Lower lobe of right lung (tissue), 2 donors: ENCODE measurements around the gene PDE6C. TPM values are rescaled to one million over a fixed set of nuclear protein-coding genes. Genes with fewer than 3 reads are reported as not detected.

Experiments
- ATAC-seq, 2 donors: fragments of 200-7000 bp; cut with Tn5 transposase; one replicate each; pipeline ENCODE4 v1.9.1; 2020 to 2022; ENCODE audit warnings: mild to moderate bottlenecking in 2 of 2, moderate library complexity in 2 of 2
- DNase-seq: peaks from one replicate; pipeline ENCODE4 v3.0.0-alpha.2; 2020
- H3K27ac ChIP-seq: fragments of 200-600 bp; one replicate; pipeline ENCODE4 v1.8.0; 2022
- H3K27me3 ChIP-seq: fragments of 200-600 bp; one replicate; pipeline ENCODE4 v1.8.0; 2022; ENCODE audit warnings: low read depth
- H3K36me3 ChIP-seq: fragments of 200-600 bp; one replicate; pipeline ENCODE4 v1.8.0; 2022; ENCODE audit warnings: mild to moderate bottlenecking
- H3K4me1 ChIP-seq: fragments of 200-600 bp; one replicate; pipeline ENCODE4 v1.8.0; 2022
- H3K4me3 ChIP-seq: fragments of 200-600 bp; one replicate; pipeline ENCODE4 v1.8.0; 2022; ENCODE audit warnings: mild to moderate bottlenecking
- H3K9me3 ChIP-seq: fragments of 200-600 bp; one replicate; pipeline ENCODE4 v1.8.0; 2022
- intact Hi-C: fragments of 100-400 bp; cut with DNase I; formaldehyde crosslinking; loops from one replicate; pipeline ENCODE4 v1.11.0; 2022
- total RNA-seq: library from RNA; stranded (reverse); fragmentation: NEBNext Ultra II Directional; extraction: Animal tissue kit (Norgen Biotek cat#: 25700); gene quantifications from one replicate; pipeline ENCODE4 v1.2.1, GENCODE V29; 2021
- TF ChIP-seq, protein P1 (sequence below): fragments of 200-600 bp; IDR thresholded peaks from one replicate; pipeline ENCODE4 v1.8.0; 2022; ENCODE audit warnings: antibody characterized with exemption, mild to moderate bottlenecking
- donor health status: DM: no; HTN: yes; CAD: no; lungs with severe emphysema.

PDE6C gene
- total RNA-seq, 1 donor from 2014 or later = not detected

DNA sequence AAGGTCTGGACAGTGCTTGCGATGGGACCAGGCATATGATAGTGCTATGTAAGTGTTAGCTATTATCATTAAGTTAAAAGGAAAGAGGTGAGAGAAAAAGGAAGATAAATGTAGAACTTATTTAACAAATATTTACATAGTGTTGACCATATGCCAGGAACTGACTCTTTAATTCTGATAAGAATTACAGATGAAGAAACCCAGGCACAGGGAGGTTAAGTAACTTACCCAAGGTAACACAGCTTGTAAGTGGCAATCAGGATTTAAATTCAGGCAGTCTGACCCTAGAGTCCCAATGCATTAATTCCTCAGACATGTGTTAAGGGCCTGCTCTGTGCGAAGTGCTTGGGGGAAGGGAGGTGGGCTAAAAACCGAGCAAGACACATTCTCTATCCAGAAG is 34.8 kb upstream of the PDE6C start:
- peaks cover 3% of the 10 kb centered on the region for H3K27me3 ChIP-seq
- TF ChIP-seq, protein P1, sequence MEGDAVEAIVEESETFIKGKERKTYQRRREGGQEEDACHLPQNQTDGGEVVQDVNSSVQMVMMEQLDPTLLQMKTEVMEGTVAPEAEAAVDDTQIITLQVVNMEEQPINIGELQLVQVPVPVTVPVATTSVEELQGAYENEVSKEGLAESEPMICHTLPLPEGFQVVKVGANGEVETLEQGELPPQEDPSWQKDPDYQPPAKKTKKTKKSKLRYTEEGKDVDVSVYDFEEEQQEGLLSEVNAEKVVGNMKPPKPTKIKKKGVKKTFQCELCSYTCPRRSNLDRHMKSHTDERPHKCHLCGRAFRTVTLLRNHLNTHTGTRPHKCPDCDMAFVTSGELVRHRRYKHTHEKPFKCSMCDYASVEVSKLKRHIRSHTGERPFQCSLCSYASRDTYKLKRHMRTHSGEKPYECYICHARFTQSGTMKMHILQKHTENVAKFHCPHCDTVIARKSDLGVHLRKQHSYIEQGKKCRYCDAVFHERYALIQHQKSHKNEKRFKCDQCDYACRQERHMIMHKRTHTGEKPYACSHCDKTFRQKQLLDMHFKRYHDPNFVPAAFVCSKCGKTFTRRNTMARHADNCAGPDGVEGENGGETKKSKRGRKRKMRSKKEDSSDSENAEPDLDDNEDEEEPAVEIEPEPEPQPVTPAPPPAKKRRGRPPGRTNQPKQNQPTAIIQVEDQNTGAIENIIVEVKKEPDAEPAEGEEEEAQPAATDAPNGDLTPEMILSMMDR = no peak
- no peak for ATAC-seq
- no peak overlapping the region for H3K27ac ChIP-seq
- no peak overlapping the region for H3K4me3 ChIP-seq
- DNase-seq = no peak
- H3K9me3 ChIP-seq = no peaks in the 10 kb centered on the region
- H3K4me1 ChIP-seq = peaks cover 11% of the 10 kb centered on the region
- intact Hi-C loops = no loop called here
- H3K36me3 ChIP-seq = no peaks in the 10 kb centered on the region

DNA sequence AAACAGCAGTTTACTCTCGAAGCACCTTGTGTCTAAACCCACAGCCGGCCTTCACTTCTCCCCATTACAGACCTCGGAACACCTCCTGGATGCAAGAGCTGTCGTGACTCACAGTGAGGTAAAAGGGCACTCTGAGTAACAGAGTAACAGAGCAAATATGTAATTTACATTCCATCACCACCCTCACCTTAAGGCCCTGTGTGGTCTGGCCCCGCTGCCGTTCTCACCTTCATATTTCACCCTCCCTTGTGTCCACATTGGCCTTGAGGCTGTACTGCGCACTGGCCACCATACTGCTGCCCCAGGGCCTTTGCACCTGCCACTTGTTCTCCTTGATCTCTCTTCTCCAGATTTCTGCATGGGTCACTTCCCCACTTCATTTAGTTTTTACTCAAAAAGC is 33.2 kb upstream of the PDE6C start:
- Histone ChIP-seq H3K4me3 (no peak overlapping the region), H3K27ac (no peak overlapping the region), H3K36me3 (no peaks in the 10 kb centered on the region), H3K27me3 (no peaks in the 10 kb centered on the region), H3K4me1 (no peaks in the 10 kb centered on the region), H3K9me3 (no peaks in the 10 kb centered on the region)
- ATAC-seq = no peak
- intact Hi-C loops = no loop called here
- TF ChIP-seq, protein P1 = no peak
- no peak for DNase-seq

DNA sequence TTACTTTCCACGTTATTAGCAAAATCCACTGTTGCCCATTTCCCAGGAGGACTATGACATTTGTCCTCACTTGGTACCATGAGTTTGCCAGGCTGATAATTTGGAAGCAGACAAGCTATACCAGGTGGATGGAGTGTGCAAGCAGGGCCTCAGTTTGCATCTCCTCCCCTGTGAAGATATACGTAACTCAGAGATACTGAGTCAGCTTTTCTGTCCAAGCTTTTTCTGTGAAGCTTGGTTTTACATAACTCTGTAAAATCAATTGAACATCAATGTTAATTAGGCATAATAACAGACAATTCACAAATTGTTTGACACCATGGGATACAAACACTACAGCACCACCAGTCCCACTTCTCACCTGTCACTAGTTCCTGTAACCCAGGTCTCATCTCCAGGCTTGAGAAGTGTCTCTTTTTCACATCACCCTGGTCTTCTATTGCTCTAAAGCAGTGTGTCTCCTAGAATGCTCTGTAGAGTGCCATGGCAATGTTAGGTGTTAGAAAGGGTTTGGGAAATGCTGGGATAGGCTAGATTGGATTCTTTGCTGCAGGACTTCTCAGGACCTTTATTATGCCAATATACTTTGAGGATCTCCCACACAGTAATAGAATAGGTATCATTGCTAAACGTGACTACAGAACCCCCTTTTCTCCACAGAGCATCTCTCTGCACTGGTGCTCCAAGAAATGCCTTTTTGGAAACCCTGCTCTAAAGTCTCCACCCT is 32.2 kb upstream of the PDE6C start:
- Histone ChIP-seq H3K27ac (no peak overlapping the region), H3K27me3 (no peaks in the 10 kb centered on the region), H3K36me3 (no peaks in the 10 kb centered on the region), H3K4me1 (no peaks in the 10 kb centered on the region), H3K9me3 (no peaks in the 10 kb centered on the region), H3K4me3 (no peak overlapping the region)
- intact Hi-C loops = no loop called here
- TF ChIP-seq, protein P1 = no peak
- ATAC-seq = no peak
- no peak for DNase-seq

DNA sequence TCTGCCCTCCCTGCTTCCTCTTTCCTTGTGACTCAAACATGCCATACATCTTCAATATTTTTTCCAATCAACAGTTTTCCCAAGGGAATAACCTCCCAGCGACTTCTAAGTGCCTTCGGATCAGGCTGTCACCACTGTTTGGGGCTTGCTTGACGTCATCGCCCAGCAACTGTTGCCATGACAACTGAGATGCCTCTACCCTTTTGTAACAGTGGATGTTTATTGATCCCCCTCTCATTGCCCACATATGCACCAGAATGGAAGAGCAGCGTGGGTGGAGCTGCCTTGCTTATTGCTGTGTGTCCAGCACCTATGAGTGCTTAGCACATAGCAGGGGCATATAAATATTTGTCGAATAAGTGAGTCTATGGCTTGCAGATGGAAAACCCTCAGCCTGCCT is 31.5 kb upstream of the PDE6C start:
- H3K4me1 ChIP-seq = no peaks in the 10 kb centered on the region
- no peaks in the 10 kb centered on the region for H3K27me3 ChIP-seq
- H3K4me3 ChIP-seq = no peak overlapping the region
- no peaks in the 10 kb centered on the region for H3K36me3 ChIP-seq
- DNase-seq (no peak), ATAC-seq (no peak)
- intact Hi-C loops = no loop called here
- TF ChIP-seq, protein P1 = no peak
- no peak overlapping the region for H3K27ac ChIP-seq
- no peaks in the 10 kb centered on the region for H3K9me3 ChIP-seq

DNA sequence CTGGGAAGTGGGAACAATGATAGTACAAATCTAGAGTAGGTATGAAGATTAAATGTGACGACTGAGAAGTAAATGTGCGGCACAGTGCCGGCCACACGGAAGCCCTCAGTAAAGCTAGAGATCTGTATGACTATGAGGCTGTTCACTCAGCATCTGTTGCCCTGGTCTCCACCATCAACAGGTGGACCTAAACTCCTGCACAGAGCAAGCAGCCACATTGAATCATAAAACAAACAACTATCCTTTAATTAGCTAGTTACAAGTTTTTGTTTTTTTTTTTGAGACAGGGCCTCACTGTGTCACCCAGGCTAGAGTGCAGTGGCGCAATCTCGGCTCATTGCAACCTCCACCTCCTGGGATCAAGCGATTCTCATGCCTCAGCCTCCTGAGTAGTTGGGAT is 27.9 kb upstream of the PDE6C start:
- ATAC-seq = no peak
- Histone ChIP-seq H3K9me3 (no peaks in the 10 kb centered on the region), H3K36me3 (no peaks in the 10 kb centered on the region), H3K27ac (no peak overlapping the region), H3K27me3 (no peaks in the 10 kb centered on the region), H3K4me1 (no peaks in the 10 kb centered on the region), H3K4me3 (no peak overlapping the region)
- TF ChIP-seq, protein P1 = no peak
- DNase-seq = no peak
- intact Hi-C loops = no loop called here
